K562 (cell line): Measurements from ENCODE around the gene RNF217. TPM values are rescaled to one million over a fixed set of nuclear protein-coding genes. Genes with fewer than 3 reads are reported as not detected.

ENCODE experiments used
- ETV6 ChIP-seq, 3 experiments: fragments of 150-350 bp in 1 of 3; sonication (generic) in 1 of 3; formaldehyde crosslinking in 1 of 3; IDR thresholded peaks; 2 replicates each; pipeline versions ENCODE4 v1.6.1 to v1.8.0; 2014 to 2022; ENCODE audit warnings: borderline replicate concordance in 2 of 3, low read depth in 2 of 3, antibody characterized with exemption in 1 of 3, low read length in 1 of 3, mild to moderate bottlenecking in 1 of 3, missing genetic modification reagents in 1 of 3
- KAT7 ChIP-seq: sonication (generic); formaldehyde crosslinking; IDR thresholded peaks from 2 replicates; pipeline ENCODE4 v1.8.0; 2022; ENCODE audit warnings: missing genetic modification reagents, mild to moderate bottlenecking, borderline replicate concordance
- RFX5 ChIP-seq: IDR thresholded peaks from 2 replicates; pipeline ENCODE4 v1.6.1; 2011; ENCODE audit warnings: low read depth, mild to moderate bottlenecking, improper control_type of control experiment, low read length
- SIN3A ChIP-seq, 2 experiments: fragments of 150-350 bp in 1 of 2; IDR thresholded peaks; 2 replicates each; pipeline ENCODE4 v1.6.1; 2011 to 2016; ENCODE audit warnings: borderline replicate concordance in 2 of 2, low read depth in 2 of 2, low read length in 2 of 2, mild to moderate bottlenecking in 2 of 2, moderate library complexity in 2 of 2; ENCODE audit not compliant: control insufficient read depth in 1 of 2
- ZNF324 ChIP-seq: fragments of 250-450 bp; sonication (Bioruptor Pico); IDR thresholded peaks from 2 replicates; pipeline ENCODE4 v1.4.0; 2020; ENCODE audit warnings: mild to moderate bottlenecking
- polyA plus RNA-seq, 8 experiments: library from polyadenylated mRNA; depleted of rRNA in 4 of 8; stranded (reverse) in 5 of 8; unstranded in 3 of 8; fragments of >200 nt; fragmentation: Nextera tagmentation in 2 of 8; fragmentation: Illumina TruSeq in 1 of 8; extraction: Ambion mirVana in 2 of 8; extraction: Trizol in 1 of 8; gene quantifications; 2 replicates each; pipeline versions ENCODE4 v1.2.1 to v1.2.3, GENCODE V29; 2011 to 2014; ENCODE audit warnings: inconsistent platforms in 1 of 8, missing spikeins in 1 of 8
- total RNA-seq, 7 experiments: library from RNA; depleted of rRNA in 6 of 7; stranded (reverse); fragments of >200 nt in 6 of 7; fragmentation: Illumina TruSeq in 2 of 7; extraction: Trizol in 2 of 7; gene quantifications; 2 replicates each; pipeline versions ENCODE4 v1.2.1 to v1.2.3, GENCODE V29; 2011 to 2021; ENCODE audit warnings: low replicate concordance in 1 of 7
- TF ChIP-seq, protein P1 (sequence below): fragments of 450-650 bp; IDR thresholded peaks from 2 replicates; pipeline ENCODE4 v1.6.1; 2016
- TF ChIP-seq, protein P2 (sequence below): fragments of 450-650 bp; IDR thresholded peaks from 2 replicates; pipeline ENCODE4 v1.7.1; 2018; ENCODE audit warnings: mild to moderate bottlenecking, low read depth; ENCODE audit not compliant: partially characterized antibody
- TF ChIP-seq, protein P3 (sequence below): fragments of 250-450 bp; sonication (Bioruptor Pico); IDR thresholded peaks from 2 replicates; pipeline ENCODE4 v1.8.0; 2021; ENCODE audit warnings: moderate library complexity, mild to moderate bottlenecking, inconsistent platforms
- TF ChIP-seq, protein P4 (sequence below): fragments of 450-650 bp; IDR thresholded peaks from 2 replicates; pipeline ENCODE4 v1.6.1; 2016; ENCODE audit warnings: mild to moderate bottlenecking, moderate library complexity

RNF217 gene
- total and polyA plus RNA-seq, 9 of the 15 experiments (the other 6 are each of a cell fraction or from before 2014, with no cell fraction given): 2.9 to 25.6 (median 12.0) TPM

DNA sequence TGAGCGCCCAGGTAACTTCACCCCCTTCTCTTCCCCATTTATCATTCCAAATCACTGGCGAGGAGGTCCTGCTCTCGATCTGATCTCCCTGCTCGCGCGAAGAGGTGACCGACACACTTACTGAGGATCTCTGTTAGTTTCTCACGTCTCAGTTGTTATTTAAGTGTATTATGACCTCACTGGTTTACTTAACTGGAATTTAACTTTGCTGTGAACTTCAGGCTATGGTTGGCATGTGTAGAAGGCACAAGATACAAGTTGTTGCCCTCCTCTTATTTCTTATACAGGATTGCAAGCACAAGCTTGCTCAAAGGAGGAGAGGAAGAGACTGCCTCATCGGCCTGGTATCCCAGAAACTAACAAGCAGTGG, 1.2 kb downstream of the RNF217 start (continued):
- TF ChIP-seq, protein P1, sequence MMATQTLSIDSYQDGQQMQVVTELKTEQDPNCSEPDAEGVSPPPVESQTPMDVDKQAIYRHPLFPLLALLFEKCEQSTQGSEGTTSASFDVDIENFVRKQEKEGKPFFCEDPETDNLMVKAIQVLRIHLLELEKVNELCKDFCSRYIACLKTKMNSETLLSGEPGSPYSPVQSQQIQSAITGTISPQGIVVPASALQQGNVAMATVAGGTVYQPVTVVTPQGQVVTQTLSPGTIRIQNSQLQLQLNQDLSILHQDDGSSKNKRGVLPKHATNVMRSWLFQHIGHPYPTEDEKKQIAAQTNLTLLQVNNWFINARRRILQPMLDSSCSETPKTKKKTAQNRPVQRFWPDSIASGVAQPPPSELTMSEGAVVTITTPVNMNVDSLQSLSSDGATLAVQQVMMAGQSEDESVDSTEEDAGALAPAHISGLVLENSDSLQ: no peak
- TF ChIP-seq, protein P2, sequence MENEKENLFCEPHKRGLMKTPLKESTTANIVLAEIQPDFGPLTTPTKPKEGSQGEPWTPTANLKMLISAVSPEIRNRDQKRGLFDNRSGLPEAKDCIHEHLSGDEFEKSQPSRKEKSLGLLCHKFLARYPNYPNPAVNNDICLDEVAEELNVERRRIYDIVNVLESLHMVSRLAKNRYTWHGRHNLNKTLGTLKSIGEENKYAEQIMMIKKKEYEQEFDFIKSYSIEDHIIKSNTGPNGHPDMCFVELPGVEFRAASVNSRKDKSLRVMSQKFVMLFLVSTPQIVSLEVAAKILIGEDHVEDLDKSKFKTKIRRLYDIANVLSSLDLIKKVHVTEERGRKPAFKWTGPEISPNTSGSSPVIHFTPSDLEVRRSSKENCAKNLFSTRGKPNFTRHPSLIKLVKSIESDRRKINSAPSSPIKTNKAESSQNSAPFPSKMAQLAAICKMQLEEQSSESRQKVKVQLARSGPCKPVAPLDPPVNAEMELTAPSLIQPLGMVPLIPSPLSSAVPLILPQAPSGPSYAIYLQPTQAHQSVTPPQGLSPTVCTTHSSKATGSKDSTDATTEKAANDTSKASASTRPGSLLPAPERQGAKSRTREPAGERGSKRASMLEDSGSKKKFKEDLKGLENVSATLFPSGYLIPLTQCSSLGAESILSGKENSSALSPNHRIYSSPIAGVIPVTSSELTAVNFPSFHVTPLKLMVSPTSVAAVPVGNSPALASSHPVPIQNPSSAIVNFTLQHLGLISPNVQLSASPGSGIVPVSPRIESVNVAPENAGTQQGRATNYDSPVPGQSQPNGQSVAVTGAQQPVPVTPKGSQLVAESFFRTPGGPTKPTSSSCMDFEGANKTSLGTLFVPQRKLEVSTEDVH: no peak
- no peak for TF ChIP-seq ETV6 (IDR thresholded peaks at IDR 0.05; ENCODE audit: borderline replicate concordance in 1 of 2, low read depth in 2 of 2, low read length in 1 of 2)
- no peak for TF ChIP-seq ETV6 (CRISPR knock-in tag; IDR thresholded peaks at IDR 0.05; ENCODE audit: borderline replicate concordance)
- TF ChIP-seq, protein P3, sequence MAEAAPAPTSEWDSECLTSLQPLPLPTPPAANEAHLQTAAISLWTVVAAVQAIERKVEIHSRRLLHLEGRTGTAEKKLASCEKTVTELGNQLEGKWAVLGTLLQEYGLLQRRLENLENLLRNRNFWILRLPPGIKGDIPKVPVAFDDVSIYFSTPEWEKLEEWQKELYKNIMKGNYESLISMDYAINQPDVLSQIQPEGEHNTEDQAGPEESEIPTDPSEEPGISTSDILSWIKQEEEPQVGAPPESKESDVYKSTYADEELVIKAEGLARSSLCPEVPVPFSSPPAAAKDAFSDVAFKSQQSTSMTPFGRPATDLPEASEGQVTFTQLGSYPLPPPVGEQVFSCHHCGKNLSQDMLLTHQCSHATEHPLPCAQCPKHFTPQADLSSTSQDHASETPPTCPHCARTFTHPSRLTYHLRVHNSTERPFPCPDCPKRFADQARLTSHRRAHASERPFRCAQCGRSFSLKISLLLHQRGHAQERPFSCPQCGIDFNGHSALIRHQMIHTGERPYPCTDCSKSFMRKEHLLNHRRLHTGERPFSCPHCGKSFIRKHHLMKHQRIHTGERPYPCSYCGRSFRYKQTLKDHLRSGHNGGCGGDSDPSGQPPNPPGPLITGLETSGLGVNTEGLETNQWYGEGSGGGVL (CRISPR knock-in tag): no peak
- TF ChIP-seq ZNF324 (CRISPR knock-in tag): no peak
- TF ChIP-seq, protein P4, sequence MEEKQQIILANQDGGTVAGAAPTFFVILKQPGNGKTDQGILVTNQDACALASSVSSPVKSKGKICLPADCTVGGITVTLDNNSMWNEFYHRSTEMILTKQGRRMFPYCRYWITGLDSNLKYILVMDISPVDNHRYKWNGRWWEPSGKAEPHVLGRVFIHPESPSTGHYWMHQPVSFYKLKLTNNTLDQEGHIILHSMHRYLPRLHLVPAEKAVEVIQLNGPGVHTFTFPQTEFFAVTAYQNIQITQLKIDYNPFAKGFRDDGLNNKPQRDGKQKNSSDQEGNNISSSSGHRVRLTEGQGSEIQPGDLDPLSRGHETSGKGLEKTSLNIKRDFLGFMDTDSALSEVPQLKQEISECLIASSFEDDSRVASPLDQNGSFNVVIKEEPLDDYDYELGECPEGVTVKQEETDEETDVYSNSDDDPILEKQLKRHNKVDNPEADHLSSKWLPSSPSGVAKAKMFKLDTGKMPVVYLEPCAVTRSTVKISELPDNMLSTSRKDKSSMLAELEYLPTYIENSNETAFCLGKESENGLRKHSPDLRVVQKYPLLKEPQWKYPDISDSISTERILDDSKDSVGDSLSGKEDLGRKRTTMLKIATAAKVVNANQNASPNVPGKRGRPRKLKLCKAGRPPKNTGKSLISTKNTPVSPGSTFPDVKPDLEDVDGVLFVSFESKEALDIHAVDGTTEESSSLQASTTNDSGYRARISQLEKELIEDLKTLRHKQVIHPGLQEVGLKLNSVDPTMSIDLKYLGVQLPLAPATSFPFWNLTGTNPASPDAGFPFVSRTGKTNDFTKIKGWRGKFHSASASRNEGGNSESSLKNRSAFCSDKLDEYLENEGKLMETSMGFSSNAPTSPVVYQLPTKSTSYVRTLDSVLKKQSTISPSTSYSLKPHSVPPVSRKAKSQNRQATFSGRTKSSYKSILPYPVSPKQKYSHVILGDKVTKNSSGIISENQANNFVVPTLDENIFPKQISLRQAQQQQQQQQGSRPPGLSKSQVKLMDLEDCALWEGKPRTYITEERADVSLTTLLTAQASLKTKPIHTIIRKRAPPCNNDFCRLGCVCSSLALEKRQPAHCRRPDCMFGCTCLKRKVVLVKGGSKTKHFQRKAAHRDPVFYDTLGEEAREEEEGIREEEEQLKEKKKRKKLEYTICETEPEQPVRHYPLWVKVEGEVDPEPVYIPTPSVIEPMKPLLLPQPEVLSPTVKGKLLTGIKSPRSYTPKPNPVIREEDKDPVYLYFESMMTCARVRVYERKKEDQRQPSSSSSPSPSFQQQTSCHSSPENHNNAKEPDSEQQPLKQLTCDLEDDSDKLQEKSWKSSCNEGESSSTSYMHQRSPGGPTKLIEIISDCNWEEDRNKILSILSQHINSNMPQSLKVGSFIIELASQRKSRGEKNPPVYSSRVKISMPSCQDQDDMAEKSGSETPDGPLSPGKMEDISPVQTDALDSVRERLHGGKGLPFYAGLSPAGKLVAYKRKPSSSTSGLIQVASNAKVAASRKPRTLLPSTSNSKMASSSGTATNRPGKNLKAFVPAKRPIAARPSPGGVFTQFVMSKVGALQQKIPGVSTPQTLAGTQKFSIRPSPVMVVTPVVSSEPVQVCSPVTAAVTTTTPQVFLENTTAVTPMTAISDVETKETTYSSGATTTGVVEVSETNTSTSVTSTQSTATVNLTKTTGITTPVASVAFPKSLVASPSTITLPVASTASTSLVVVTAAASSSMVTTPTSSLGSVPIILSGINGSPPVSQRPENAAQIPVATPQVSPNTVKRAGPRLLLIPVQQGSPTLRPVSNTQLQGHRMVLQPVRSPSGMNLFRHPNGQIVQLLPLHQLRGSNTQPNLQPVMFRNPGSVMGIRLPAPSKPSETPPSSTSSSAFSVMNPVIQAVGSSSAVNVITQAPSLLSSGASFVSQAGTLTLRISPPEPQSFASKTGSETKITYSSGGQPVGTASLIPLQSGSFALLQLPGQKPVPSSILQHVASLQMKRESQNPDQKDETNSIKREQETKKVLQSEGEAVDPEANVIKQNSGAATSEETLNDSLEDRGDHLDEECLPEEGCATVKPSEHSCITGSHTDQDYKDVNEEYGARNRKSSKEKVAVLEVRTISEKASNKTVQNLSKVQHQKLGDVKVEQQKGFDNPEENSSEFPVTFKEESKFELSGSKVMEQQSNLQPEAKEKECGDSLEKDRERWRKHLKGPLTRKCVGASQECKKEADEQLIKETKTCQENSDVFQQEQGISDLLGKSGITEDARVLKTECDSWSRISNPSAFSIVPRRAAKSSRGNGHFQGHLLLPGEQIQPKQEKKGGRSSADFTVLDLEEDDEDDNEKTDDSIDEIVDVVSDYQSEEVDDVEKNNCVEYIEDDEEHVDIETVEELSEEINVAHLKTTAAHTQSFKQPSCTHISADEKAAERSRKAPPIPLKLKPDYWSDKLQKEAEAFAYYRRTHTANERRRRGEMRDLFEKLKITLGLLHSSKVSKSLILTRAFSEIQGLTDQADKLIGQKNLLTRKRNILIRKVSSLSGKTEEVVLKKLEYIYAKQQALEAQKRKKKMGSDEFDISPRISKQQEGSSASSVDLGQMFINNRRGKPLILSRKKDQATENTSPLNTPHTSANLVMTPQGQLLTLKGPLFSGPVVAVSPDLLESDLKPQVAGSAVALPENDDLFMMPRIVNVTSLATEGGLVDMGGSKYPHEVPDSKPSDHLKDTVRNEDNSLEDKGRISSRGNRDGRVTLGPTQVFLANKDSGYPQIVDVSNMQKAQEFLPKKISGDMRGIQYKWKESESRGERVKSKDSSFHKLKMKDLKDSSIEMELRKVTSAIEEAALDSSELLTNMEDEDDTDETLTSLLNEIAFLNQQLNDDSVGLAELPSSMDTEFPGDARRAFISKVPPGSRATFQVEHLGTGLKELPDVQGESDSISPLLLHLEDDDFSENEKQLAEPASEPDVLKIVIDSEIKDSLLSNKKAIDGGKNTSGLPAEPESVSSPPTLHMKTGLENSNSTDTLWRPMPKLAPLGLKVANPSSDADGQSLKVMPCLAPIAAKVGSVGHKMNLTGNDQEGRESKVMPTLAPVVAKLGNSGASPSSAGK: no peak
- TF ChIP-seq SIN3A (IDR thresholded peaks at IDR 0.05; ENCODE audit: borderline replicate concordance in 2 of 2, control insufficient read depth in 1 of 2, low read depth in 2 of 2, low read length in 2 of 2): peak in 1 of 2 experiments; percentile 13; a peak in 1 of 4 replicates
- TF ChIP-seq RFX5: no peak
- peak; percentile 55; the same call in 1 of the 2 replicates for TF ChIP-seq KAT7 (CRISPR knock-in tag)
